ENCODE measurements around the gene BSX.

BSX gene

DNA sequence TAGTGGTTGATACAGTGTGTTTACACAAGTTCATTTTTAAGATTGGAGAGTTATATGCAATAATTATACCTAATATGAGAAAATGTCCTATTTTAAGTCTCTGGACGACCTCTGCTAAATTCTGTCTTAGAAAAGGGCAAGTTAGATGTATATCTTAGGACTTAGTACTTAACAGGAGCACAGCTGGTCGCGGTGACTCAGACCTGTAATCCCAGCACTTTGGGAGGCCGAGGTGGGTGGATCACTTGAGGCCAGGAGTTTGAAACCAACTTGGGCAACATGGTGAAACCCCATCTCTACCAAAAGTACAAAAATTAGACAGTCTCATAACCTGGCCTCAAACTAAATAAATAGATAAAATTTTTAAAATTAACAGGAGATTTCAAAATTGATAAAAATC lies 27.2 kb downstream of the BSX start:
- no peak for DNase-seq

DNA sequence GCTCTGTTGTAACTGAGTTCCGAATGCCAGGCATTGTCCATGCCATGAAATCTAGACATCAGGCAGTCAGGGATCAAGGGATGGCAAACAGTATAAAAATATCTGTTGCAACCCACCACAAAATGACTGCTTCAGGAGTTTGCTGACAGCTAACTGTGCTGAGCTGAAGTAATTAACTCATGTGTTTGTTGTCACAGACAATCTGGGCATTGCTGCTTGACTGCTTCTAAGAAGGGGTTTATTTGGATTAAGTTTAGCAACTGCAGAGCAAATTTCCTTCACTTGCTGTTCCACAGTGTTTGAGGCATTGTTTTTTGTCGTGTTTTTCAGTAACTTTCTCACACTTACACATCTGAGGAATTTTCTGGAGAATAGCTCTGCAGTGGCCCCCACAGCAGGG lies 30.4 kb downstream of the BSX start:
- no peak for DNase-seq

DNA sequence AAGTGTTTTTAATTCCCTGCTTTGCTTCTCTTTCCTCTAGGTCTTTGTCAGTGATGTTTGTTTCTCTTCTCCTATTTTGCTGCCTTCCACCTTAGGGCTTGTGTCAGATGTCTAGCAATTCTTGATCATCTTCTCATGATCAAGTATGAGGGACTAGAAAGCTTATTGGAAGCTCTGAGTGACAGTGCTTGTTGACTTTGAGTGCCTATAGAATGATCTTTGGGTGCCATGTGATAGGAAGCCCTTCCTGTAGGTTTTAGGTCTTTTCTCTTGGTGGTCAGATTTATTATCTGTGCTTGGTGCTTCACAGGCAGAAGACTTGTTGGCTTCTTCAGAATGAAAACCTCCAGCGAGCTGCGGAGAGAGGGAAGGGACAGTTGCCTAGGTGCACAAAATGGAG lies 43.1 kb downstream of the BSX start:
- no peak for DNase-seq

DNA sequence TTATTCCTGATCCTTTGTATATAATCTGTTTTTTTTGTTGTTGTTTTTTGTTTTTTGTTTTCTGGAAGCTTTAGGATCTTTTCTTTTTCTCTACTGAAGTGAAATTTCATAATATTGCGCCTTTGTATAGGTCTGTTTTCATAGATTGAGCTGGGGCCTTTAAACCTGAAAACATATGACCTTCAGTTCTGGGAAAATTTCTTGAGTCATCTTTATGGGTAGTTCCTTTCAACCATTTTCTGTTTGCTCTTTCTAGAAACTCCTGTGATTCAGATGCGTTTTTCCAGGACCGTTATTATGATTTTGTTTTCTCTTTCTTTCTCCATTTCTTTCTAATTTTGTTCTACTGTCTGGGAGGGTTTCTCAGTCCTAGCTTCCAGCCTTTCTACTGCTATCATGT lies 43.7 kb downstream of the BSX start:
- DNase-seq = no peak

DNA sequence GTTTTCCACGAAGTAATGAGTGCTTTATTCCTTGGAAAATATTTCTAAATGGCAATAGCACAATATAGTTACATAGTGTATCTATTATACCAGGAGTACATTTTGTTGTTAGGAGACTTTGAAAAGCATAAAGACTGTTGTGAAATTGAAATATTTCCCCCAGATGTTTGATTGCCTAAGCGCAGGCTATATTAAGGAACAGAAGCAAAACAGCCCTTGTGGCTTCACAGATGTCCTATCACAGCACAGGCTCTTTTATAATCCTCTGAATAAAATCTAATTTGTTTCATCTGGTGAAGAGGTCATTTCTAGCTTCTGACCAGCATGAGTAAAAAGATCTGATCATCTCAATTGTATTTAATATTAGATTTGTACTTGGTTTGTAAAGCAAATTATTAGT lies 48.2 kb downstream of the BSX start:
- DNase-seq = no peak

DNA sequence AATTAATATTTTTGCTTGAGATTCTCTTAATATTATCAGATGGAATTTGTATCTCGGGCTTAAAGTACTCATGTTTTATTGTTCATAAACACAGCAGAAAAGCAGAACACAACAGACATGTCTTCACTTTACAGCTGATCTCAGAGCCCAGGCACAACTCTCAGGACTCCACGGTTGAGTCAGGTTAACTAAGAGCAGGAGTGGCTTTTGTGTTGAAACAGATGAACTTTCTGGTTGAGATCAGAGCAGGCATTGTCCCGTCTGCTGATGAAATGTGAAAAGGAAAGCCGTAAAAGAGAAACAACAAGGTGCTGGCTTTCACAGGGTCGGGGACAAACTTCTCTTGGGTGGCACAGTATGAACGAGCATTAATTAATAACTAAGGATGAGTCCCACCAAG lies 50.1 kb downstream of the BSX start:
- DNase-seq = no peak

Data from NCI-H187 treated with DMSO at 0.1 percent for 48 hours (cell line).